Transverse colon (tissue), 4 donors: Measurements from ENCODE around the gene MTMR12.

Experiments
- EP300 ChIP-seq: sonication (generic); formaldehyde crosslinking; IDR thresholded peaks from one replicate; pipeline ENCODE4 v1.6.1; 2017; ENCODE audit warnings: antibody characterized with exemption, low read depth
- POLR2A ChIP-seq: fragments of 450-650 bp; IDR thresholded peaks from one replicate; pipeline ENCODE4 v1.6.1; 2016; ENCODE audit warnings: antibody characterized with exemption, mild to moderate bottlenecking, moderate library complexity
- POLR2AphosphoS5 ChIP-seq, 3 donors: sonication (generic); formaldehyde crosslinking; IDR thresholded peaks; one replicate each; pipeline ENCODE4 v1.6.1; 2016; ENCODE audit warnings: antibody characterized with exemption in 3 of 3
- TF ChIP-seq, protein P1 (sequence below), 5 experiments: fragments of 200-600 bp in 3 of 5; fragments of 450-650 bp in 2 of 5; sonication (generic) in 3 of 5; IDR thresholded peaks; 1 replicate in 2 of 5; 2 replicates in 3 of 5; pipeline ENCODE4 v1.5.1; 2016 to 2017; ENCODE audit warnings: antibody characterized with exemption in 5 of 5, inconsistent platforms in 3 of 5, mild to moderate bottlenecking in 2 of 5, moderate library complexity in 1 of 5

DNA sequence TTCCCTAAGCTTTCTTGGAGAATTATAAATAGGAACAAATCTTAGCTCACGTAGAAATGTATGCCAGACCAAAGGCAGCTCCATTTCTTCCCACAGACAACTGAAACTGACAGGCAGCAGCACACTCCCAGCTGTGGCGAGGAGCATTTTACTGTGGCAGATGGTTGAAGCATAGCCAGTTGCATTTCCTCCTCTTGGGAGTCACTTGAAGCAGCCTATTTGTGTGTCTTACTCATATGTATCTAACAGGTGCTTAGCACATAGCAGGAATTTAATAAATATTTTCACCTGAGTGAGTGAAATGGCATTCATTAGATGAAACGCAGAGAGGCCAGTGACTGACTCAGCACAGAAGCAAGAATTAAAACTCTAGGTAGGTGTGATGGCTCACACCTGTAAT lies 12.3 kb upstream of the MTMR12 start:
- TF ChIP-seq, protein P1, sequence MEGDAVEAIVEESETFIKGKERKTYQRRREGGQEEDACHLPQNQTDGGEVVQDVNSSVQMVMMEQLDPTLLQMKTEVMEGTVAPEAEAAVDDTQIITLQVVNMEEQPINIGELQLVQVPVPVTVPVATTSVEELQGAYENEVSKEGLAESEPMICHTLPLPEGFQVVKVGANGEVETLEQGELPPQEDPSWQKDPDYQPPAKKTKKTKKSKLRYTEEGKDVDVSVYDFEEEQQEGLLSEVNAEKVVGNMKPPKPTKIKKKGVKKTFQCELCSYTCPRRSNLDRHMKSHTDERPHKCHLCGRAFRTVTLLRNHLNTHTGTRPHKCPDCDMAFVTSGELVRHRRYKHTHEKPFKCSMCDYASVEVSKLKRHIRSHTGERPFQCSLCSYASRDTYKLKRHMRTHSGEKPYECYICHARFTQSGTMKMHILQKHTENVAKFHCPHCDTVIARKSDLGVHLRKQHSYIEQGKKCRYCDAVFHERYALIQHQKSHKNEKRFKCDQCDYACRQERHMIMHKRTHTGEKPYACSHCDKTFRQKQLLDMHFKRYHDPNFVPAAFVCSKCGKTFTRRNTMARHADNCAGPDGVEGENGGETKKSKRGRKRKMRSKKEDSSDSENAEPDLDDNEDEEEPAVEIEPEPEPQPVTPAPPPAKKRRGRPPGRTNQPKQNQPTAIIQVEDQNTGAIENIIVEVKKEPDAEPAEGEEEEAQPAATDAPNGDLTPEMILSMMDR (IDR thresholded peaks at IDR 0.05) = no peak
- TF ChIP-seq POLR2A (no peak), EP300 (no peak), POLR2AphosphoS5 (IDR thresholded peaks at IDR 0.05) (no peak)
